ENCODE results near the gene WNT1. TPM values are rescaled to one million over a fixed set of nuclear protein-coding genes. Genes with fewer than 3 reads are reported as not detected.

Gene WNT1
- total RNA-seq = not detected

DNA sequence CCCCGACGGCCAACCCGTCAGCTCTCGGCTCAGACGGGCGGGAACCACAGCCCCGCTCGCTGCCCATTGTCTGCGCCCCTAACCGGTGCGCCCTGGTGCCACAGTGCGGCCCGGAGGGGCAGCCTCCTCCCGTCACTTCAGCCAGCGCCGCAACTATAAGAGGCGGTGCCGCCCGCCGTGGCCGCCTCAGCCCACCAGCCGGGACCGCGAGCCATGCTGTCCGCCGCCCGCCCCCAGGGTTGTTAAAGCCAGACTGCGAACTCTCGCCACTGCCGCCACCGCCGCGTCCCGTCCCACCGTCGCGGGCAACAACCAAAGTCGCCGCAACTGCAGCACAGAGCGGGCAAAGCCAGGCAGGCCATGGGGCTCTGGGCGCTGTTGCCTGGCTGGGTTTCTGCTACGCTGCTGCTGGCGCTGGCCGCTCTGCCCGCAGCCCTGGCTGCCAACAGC, at the start of gene WNT1:
WNT1 (plus strand) TSS at position 32 of the 450 bp plus-strand sequence; CDS start at position 361, 329 bp downstream.
- H3K27ac Mint-ChIP-seq = peak within 1 kb of the TSS; percentile 30
- DNase-seq = no peak
- H3K27me3 Mint-ChIP-seq = peaks cover 90% of the 10 kb centered on the region
- H3K4me3 Mint-ChIP-seq = peak within 1 kb of the TSS; percentile 70
- no peaks in the 10 kb centered on the region for H3K36me3 Mint-ChIP-seq
- no peaks in the 10 kb centered on the region for H3K9me3 Mint-ChIP-seq
- peaks cover 42% of the 10 kb centered on the region for H3K4me1 Mint-ChIP-seq

DNA sequence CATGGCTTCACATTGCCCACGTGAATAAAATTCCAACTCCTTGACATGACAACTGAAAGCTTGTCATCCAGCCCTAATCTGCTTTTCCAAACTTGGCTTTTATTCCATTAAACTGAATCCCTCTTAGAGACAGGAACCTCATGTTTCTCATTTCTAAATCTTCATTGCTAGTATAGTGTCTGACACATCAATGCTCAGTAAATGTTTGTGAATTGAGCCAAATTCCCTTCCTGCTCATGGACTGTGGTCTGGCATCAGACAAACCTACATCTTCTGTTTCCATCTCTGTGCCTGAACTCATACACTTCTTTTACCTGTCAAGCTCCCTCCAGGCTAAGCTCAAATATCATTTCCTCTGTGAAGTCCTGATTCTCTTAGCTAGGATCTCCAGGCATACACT, 48.6 kb upstream of the WNT1 start:
- Mint-ChIP-seq H3K27ac (no peak overlapping the region), H3K9me3 (no peaks in the 10 kb centered on the region), H3K36me3 (peaks cover 26% of the 10 kb centered on the region), H3K4me1 (peaks cover 20% of the 10 kb centered on the region), H3K27me3 (no peaks in the 10 kb centered on the region), H3K4me3 (no peak overlapping the region)
- no peak for DNase-seq

DNA sequence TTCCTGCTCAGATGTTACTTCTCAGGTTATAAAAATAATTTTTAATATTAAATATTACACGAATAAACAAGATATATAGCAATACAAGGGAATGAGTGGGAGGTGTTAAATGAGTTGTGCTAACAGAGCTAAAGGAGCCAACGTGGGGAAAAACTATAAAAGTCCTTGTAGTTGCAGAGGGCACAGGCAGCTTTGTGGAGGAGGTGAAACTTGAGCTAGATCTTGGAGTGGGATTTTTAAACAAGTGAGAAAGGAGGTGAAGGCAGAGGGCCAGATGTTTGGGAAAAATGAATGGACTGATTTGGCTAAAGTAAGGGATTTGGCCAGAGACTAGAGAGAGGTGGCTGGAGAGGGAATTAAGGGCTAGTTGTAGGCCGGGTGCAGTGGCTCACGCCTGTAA, 47.6 kb upstream of the WNT1 start:
- Mint-ChIP-seq H3K27ac (no peak overlapping the region), H3K27me3 (no peaks in the 10 kb centered on the region), H3K9me3 (no peaks in the 10 kb centered on the region), H3K4me3 (no peak overlapping the region), H3K4me1 (peaks cover 19% of the 10 kb centered on the region), H3K36me3 (peaks cover 26% of the 10 kb centered on the region)
- no peak for DNase-seq

DNA sequence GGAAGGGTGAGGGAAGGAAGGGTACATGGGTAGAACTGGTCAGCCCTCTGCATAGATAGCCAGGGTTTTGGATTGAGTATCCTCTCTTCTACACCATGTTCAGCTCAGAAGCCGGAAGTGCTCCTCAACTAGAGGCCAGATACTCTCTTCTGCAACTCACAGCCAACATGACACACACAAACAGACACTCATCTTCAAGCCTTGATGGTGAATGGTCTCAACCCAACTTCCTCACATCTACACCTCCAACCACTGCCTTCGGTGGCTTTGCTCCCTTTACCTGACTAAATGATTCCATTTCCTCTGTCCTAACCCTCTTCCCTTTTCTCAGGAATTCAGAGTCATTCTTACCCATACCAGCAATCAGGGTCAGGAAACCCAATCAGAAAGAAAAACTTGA, 45.2 kb upstream of the WNT1 start:
- no peak overlapping the region for H3K27ac Mint-ChIP-seq
- DNase-seq = no peak
- H3K4me1 Mint-ChIP-seq = peaks cover 10% of the 10 kb centered on the region

DNA sequence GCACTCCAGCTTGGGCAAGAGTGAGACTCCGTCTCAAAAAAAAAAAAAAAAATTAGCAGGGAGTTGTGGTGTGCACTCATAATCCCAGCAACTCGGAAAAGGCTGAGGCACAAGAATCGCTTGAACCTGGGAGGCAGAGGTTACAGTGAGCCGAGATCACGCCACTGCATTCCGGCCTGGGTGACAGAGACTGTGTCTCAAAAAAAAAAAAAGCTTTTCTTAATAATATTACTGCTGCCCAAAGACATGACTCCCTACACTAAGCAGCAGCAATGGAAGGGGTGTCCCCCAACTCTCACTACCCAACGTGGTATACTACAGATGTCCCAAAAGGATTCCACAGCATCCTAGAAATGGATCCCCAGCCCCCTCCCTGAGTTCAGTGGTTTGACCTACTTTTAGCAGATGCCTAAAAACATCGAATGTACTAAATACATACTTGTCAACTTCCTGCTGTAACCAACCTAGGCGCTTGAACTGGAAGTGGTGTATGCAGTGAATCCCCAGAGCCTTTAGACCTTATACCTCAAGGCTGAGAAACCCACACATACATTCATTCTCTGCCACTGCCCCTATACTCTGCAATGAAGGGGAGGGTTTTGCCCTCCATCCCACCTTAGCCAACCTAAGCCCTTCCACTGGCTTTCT, 44.3 kb upstream of the WNT1 start:
- peaks cover 10% of the 10 kb centered on the region for H3K4me1 Mint-ChIP-seq
- H3K27ac Mint-ChIP-seq = no peak overlapping the region
- H3K27me3 Mint-ChIP-seq = no peaks in the 10 kb centered on the region
- peaks cover 23% of the 10 kb centered on the region for H3K36me3 Mint-ChIP-seq
- DNase-seq = no peak
- H3K4me3 Mint-ChIP-seq = no peak overlapping the region
- H3K9me3 Mint-ChIP-seq = no peaks in the 10 kb centered on the region

More for the DNA sequence above, 45.2 kb upstream of the WNT1 start:
- H3K27me3 Mint-ChIP-seq = no peaks in the 10 kb centered on the region
- H3K36me3 Mint-ChIP-seq = peaks cover 23% of the 10 kb centered on the region
- no peak overlapping the region for H3K4me3 Mint-ChIP-seq
- H3K9me3 Mint-ChIP-seq = no peaks in the 10 kb centered on the region

DNA sequence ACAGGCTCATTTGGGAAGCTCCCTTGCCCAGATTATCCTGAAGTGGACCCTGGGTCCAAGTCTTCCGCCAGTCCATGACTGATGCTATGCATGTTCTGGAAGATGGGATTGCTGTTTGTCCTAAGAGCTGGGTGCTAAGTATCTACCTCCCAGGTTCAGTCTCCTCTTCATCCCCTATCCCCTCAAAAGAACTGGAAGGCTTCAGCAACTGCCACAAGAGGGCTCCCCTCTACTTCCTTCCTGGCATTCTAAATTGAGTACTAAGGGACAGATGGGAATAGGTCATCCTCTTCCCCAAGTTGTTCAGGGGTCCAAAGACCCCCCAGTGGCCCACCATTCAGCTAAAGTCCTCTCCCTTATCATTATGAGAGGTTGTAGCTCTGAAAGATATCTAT, 43.8 kb upstream of the WNT1 start:
- Mint-ChIP-seq H3K27me3 (no peaks in the 10 kb centered on the region), H3K36me3 (peaks cover 23% of the 10 kb centered on the region), H3K27ac (no peak overlapping the region), H3K9me3 (no peaks in the 10 kb centered on the region), H3K4me1 (peaks cover 10% of the 10 kb centered on the region), H3K4me3 (no peak overlapping the region)
- DNase-seq = no peak

DNA sequence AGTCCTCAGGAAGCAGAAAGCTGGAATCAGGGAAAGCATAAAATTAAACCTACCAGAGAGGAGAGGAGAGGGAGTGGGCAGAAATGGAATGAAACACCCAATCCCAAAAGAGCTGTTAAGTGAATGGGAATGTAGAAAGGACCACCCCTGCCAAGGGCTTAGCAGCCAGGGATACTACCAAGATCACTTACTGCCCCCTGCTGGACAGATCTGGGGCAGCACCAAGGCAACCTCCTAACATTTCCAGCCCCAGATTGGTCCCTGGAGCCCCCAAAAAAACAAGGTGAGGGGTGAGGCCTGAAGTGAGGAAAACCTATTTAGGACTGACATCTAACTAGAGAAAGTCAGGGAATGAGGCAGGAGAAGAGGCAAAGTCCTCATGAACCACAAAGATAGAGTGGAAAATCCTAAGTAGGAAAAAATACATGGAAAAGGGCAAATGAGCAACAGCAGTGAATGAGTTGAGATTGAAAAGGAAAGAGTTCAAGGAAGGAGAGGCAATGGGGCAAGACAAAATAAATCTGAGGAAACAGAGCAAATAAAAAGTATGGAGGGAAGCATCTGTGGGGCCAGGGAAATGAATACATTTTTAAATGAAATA, 41.6 kb upstream of the WNT1 start:
- Mint-ChIP-seq H3K4me1 (peaks cover 10% of the 10 kb centered on the region), H3K27ac (no peak overlapping the region), H3K9me3 (no peaks in the 10 kb centered on the region), H3K27me3 (no peaks in the 10 kb centered on the region), H3K36me3 (peaks cover 15% of the 10 kb centered on the region), H3K4me3 (no peak overlapping the region)
- peak; percentile 73 for DNase-seq

DNA sequence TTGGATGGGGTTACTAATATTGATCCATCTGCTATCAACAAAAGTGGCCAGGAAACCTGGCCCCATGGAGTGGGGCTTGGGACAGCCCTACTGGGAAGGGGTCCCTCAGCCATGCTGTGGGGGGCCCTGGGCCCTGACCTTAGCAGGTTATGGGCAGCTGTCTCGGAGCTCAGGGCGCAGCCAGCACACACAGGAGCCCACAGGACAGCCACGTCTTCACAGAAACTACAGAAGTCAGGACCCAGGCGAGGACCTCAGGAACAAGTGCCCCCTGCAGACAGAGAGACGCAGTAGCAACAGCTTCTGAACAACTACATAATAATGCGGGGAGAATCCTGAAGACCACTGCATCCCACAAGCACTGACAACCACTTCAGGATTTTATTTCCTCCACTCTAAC, 41.0 kb upstream of the WNT1 start:
- no peaks in the 10 kb centered on the region for H3K9me3 Mint-ChIP-seq
- peaks cover 10% of the 10 kb centered on the region for H3K4me1 Mint-ChIP-seq
- DNase-seq = no peak
- no peaks in the 10 kb centered on the region for H3K27me3 Mint-ChIP-seq
- no peak overlapping the region for H3K4me3 Mint-ChIP-seq
- H3K36me3 Mint-ChIP-seq = peaks cover 15% of the 10 kb centered on the region
- no peak overlapping the region for H3K27ac Mint-ChIP-seq

DNA sequence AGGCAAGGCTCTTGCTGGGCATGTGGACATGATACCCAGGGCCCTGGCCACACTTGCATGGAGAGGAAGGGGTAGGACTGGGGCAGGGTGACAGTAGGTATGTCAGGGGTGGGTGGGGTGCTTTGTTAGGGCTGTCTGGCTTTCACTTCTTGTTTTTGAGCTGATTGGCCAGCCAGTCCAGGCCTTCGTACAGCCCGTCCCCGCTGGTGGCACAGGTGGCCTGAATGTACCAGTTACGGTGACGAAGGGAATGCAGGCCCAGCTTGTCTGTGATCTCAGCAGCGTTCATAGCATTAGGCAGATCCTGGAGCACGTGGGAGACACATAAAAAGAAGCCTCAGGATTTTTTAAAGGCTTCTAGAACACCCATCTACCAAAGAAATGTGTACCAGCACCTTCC, 39.3 kb upstream of the WNT1 start:
- DNase-seq = no peak
- Mint-ChIP-seq H3K4me3 (no peak overlapping the region), H3K9me3 (no peaks in the 10 kb centered on the region), H3K4me1 (peaks cover 7% of the 10 kb centered on the region), H3K36me3 (peaks cover 4% of the 10 kb centered on the region), H3K27me3 (no peaks in the 10 kb centered on the region), H3K27ac (no peak overlapping the region)

DNA sequence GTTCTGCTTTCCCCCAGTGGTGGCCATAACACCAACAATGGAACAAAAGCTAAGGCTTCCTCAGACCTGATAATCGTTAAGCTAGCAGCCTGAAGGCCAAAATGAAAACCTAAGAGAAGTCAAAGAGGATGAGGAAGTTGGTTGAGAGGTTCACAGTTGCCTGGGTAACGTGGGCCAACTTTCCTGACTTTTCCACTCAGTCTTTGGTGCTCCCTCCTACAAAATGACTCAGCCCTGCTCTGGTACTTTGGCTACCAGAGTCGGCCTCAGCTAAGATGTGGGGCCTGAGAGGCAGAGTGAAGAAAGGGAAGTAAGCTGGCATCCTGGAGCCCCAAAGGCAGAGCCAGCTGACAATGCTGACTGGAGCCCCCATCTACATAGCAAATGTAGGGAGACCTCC, 37.9 kb upstream of the WNT1 start:
- H3K27me3 Mint-ChIP-seq = no peaks in the 10 kb centered on the region
- no peak overlapping the region for H3K27ac Mint-ChIP-seq
- no peaks in the 10 kb centered on the region for H3K4me1 Mint-ChIP-seq
- peaks cover 4% of the 10 kb centered on the region for H3K36me3 Mint-ChIP-seq
- H3K4me3 Mint-ChIP-seq = no peak overlapping the region
- no peaks in the 10 kb centered on the region for H3K9me3 Mint-ChIP-seq
- DNase-seq = no peak

DNA sequence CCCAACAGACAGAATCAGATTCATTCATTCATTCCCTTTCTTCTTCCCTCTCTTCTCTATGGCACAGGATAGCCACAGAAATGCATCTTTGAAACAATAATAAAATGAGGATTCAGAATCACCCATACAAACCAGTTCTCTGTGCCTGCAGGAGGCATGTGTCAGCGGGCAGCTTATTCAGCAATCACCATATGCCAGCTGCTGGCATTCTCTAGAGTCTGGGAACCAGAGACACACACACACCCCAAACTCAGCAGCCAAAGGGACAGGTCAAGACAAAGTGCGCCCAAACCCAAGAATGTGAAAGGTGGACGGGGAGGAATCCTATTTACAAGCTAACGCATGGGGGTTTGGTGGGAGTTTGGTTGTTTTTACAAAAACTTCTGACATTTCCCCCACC, 34.9 kb upstream of the WNT1 start:
- DNase-seq = no peak
- no peak overlapping the region for H3K4me3 Mint-ChIP-seq
- no peaks in the 10 kb centered on the region for H3K9me3 Mint-ChIP-seq
- H3K27me3 Mint-ChIP-seq = no peaks in the 10 kb centered on the region
- H3K27ac Mint-ChIP-seq = no peak overlapping the region
- peaks cover 3% of the 10 kb centered on the region for H3K4me1 Mint-ChIP-seq
- peaks cover 1% of the 10 kb centered on the region for H3K36me3 Mint-ChIP-seq

DNA sequence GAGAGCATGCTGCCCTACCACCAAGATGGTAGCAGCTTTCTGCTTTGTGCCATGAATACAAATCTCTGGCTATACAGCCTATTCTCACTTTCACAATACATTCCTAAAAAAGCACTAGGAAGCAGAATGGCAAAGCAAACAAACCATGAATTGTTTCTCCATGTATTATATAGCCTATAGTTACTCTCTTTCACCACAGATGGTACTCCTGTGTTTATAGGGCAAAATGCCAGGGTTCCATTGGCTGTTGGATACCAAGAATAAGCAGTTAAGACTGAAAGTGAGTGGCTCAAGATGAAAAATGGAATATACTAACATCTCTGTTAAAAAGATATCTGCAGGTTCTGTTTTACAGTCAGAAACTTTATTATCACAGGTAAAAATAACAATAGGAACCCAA, 31.9 kb upstream of the WNT1 start:
- H3K36me3 Mint-ChIP-seq = peaks cover 9% of the 10 kb centered on the region
- DNase-seq = no peak
- H3K4me3 Mint-ChIP-seq = no peak overlapping the region
- H3K27me3 Mint-ChIP-seq = no peaks in the 10 kb centered on the region
- no peak overlapping the region for H3K27ac Mint-ChIP-seq
- H3K9me3 Mint-ChIP-seq = no peaks in the 10 kb centered on the region
- H3K4me1 Mint-ChIP-seq = peaks cover 4% of the 10 kb centered on the region

DNA sequence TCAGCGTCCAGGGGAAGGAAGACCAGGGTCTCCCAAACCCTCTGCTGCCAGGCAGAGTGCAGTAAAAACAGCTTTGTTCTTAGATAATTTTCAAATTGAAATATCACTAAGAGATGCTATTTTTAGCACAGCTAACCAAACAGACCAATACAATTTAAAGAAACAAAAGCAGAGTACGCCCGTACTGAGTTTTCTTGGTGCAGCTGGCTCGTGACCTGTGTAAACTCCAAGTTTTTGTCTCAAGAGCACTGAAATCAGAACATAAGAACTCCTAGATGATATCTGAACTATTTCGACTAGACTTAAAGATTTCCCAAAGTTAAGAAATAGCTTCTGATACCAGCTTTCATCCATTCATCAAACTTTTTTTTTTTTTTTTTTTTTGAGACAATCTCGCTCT, 31.2 kb upstream of the WNT1 start:
- H3K27ac Mint-ChIP-seq = no peak overlapping the region
- H3K4me3 Mint-ChIP-seq = no peak overlapping the region
- peaks cover 4% of the 10 kb centered on the region for H3K4me1 Mint-ChIP-seq
- peaks cover 9% of the 10 kb centered on the region for H3K36me3 Mint-ChIP-seq
- no peaks in the 10 kb centered on the region for H3K27me3 Mint-ChIP-seq
- no peak for DNase-seq
- H3K9me3 Mint-ChIP-seq = no peaks in the 10 kb centered on the region

DNA sequence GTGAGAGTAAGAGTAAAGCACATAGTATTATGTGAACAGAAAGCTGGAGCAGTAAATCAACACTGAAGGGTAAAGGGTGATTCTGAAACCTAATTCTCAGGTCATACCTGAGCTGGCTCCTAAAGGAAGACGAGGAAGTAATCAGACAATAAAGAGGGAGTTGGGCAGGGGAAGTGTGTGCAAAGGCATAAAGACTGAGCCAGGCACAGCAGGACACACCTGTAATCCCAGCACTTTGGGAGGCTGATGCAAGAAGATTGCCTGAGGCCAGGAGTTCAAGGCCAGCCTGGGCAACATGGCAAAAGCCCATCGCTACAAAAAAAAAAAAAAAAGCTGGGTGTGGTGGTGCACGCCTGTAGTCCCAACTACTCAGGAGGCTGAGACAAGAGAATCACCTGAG, 30.4 kb upstream of the WNT1 start:
- Mint-ChIP-seq H3K27ac (no peak overlapping the region), H3K4me1 (peaks cover 7% of the 10 kb centered on the region), H3K36me3 (peaks cover 12% of the 10 kb centered on the region), H3K9me3 (no peaks in the 10 kb centered on the region), H3K27me3 (no peaks in the 10 kb centered on the region), H3K4me3 (no peak overlapping the region)
- no peak for DNase-seq

DNA sequence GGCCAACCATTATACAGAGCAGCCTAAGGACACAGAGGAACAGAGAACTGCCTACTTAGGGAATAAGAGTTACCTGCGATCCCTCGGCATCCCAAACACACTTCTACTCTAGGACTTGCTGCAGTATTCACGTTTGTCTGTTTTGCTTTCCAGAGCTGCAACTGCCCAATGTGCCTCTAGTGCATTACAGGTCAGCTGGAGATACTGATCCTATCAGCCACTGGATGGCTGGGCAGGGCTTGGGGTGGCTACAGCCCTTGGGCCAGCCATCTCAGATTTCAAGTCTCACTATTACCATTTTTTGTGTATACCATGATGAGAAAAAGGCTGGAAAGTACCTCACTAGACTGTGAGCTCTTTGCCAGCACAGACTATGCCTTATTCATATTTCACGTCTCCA, 25.4 kb upstream of the WNT1 start:
- Mint-ChIP-seq H3K9me3 (no peaks in the 10 kb centered on the region), H3K4me1 (peaks cover 28% of the 10 kb centered on the region), H3K27ac (no peak overlapping the region), H3K4me3 (no peak overlapping the region), H3K27me3 (no peaks in the 10 kb centered on the region), H3K36me3 (peaks cover 23% of the 10 kb centered on the region)
- DNase-seq = no peak

DNA sequence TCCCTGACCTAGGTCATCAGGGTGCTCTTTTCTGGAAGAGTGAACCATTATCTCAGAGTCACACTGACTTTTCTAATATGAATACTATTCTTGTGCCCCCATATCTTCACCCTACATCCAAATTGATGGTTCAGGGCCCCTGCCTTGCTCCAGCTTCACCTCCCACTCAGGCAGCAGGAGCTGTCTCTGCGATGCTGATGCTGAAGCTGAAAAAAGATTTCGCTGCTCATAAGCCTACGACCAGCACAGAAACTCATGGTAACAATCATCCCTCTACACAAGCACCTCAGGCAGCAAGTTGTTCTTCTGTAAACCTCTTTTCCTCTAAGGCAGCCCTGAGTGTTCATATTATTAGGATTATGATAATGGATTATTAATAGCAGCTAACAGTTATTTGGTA, 24.1 kb upstream of the WNT1 start:
- H3K4me1 Mint-ChIP-seq = peaks cover 30% of the 10 kb centered on the region
- no peak overlapping the region for H3K4me3 Mint-ChIP-seq

More for the DNA sequence above, 24.1 kb upstream of the WNT1 start:
- Mint-ChIP-seq H3K36me3 (peaks cover 18% of the 10 kb centered on the region), H3K9me3 (no peaks in the 10 kb centered on the region), H3K27ac (no peak overlapping the region), H3K27me3 (peaks cover 3% of the 10 kb centered on the region)
- no peak for DNase-seq

Data from activated naive CD8-positive, alpha-beta T cell treated with anti-CD3 and anti-CD28 coated beads for 36 hours (primary cell).